Islet precursor cell (in vitro differentiated cells): ENCODE measurements around the gene TSPAN32.

Source experiments
- DNase-seq: peaks from one replicate; pipeline ENCODE4 v3.0.0-alpha.2; 2018

TSPAN32 gene

GRCh38 chr11:2305140-2305778 is 3.4 kb downstream of the TSPAN32 start:
- peak; percentile 86 for DNase-seq

GRCh38 chr11:2305788-2306451 is 4.1 kb downstream of the TSPAN32 start:
- peak; percentile 41 for DNase-seq

GRCh38 chr11:2306452-2306823 is 4.6 kb downstream of the TSPAN32 start:
- DNase-seq, result peak; percentile 35

GRCh38 chr11:2306877-2307500 is 5.2 kb downstream of the TSPAN32 start:
- DNase-seq, result peak; percentile 45

GRCh38 chr11:2307501-2308331 is 5.9 kb downstream of the TSPAN32 start:
- peak; percentile 35 for DNase-seq

GRCh38 chr11:2308713-2309112 is 6.9 kb downstream of the TSPAN32 start:
- DNase-seq, result no peak

GRCh38 chr11:2309251-2310072 is 7.6 kb downstream of the TSPAN32 start:
- no peak for DNase-seq

GRCh38 chr11:2310073-2310785 is 8.4 kb downstream of the TSPAN32 start:
- DNase-seq, result no peak

GRCh38 chr11:2310786-2311352 is 9.1 kb downstream of the TSPAN32 start:
- no peak for DNase-seq

GRCh38 chr11:2311353-2312133 is 9.7 kb downstream of the TSPAN32 start:
- no peak for DNase-seq

- DNase-seq, result peak; percentile 77
Observed at GRCh38 chr11:2312232-2313042, 10.6 kb downstream of the TSPAN32 start.

GRCh38 chr11:2313051-2313951 is 11.5 kb downstream of the TSPAN32 start:
- DNase-seq, result no peak

GRCh38 chr11:2314136-2314524 is 12.3 kb downstream of the TSPAN32 start:
- DNase-seq, result no peak

GRCh38 chr11:2314525-2315394 is 12.9 kb downstream of the TSPAN32 start:
- DNase-seq, result no peak

GRCh38 chr11:2315395-2316168 is 13.8 kb downstream of the TSPAN32 start:
- DNase-seq, result no peak

- peak; percentile 51 for DNase-seq
Observed at GRCh38 chr11:2316169-2316962, 14.6 kb downstream of the TSPAN32 start.
